Posterior vena cava (tissue), 2 donors: ENCODE measurements around the gene TRABD. TPM values are rescaled to one million over a fixed set of nuclear protein-coding genes. Genes with fewer than 3 reads are reported as not detected.

ENCODE experiments used
- DNase-seq: peaks from one replicate; pipeline ENCODE4 v3.0.0-alpha.2; 2020; ENCODE audit warnings: low spot score
- intact Hi-C, 2 donors: fragments of 100-400 bp; cut with DNase I; formaldehyde crosslinking; loops; one replicate each; pipeline versions ENCODE4 v1.14.1 to v1.14.2; 2022 to 2023
- total RNA-seq, 2 donors: library from RNA; stranded (reverse); fragmentation: NEBNext Ultra II Directional; extraction: Animal tissue kit (Norgen Biotek cat#: 25700); gene quantifications; one replicate each; pipeline ENCODE4 v1.2.1, GENCODE V29; 2021
- donor health status: DM: yes; HTN: yes; CAD: no.
- donor health status: DM: yes; HTN: yes; CAD: no.

TRABD gene
- total RNA-seq, 2 donors from 2014 or later = 18.3 to 20.5 TPM

DNA sequence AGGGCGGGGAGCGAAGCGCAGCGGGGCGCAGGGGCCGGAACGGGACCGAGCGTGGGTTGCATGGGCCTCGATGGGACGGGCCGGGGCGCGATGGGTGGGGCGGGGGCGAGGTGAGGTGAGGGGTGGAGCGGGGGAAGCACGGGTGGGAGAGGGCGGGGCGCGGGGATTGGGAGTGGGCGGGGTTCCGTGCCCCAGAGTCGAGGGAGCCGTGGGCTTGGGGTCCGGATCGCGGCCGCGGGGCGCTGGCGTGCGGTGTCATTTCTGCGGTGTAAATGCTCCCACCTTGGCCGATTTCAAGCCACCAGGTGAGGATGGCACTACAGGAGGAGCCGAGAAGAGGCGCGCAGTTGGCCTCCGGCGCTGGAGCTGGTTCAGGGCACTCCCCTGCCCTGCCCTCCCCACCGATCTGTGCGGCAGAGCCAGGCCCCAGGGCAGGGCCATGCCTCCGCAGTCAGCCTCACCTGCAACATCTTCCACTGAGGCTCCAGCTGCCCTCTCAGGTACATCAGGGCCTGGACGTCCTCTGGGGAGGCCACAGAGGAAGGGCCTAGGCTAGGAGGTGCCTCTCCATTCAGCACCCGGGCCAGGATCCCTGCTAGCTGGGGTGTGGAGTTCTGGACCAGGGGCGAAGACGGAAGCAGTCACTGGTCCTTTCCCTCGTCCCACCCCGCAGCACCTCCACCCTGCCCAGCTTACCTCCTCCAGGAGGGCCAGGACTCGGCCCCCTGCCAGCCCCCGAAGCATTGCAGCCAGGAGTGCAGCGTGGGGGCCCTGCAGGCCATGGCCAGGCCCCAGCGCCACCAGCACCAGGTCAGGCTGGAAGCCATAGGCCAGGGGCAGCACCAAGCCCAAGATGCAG is 59.7 kb downstream of the TRABD start:
- intact Hi-C loops = loop anchor here in 1 of 2 donors (10.0 kb wide), 1 partner anchor 229 kb away; the partner anchor contains the start of gene SBF1
- no peak for DNase-seq

DNA sequence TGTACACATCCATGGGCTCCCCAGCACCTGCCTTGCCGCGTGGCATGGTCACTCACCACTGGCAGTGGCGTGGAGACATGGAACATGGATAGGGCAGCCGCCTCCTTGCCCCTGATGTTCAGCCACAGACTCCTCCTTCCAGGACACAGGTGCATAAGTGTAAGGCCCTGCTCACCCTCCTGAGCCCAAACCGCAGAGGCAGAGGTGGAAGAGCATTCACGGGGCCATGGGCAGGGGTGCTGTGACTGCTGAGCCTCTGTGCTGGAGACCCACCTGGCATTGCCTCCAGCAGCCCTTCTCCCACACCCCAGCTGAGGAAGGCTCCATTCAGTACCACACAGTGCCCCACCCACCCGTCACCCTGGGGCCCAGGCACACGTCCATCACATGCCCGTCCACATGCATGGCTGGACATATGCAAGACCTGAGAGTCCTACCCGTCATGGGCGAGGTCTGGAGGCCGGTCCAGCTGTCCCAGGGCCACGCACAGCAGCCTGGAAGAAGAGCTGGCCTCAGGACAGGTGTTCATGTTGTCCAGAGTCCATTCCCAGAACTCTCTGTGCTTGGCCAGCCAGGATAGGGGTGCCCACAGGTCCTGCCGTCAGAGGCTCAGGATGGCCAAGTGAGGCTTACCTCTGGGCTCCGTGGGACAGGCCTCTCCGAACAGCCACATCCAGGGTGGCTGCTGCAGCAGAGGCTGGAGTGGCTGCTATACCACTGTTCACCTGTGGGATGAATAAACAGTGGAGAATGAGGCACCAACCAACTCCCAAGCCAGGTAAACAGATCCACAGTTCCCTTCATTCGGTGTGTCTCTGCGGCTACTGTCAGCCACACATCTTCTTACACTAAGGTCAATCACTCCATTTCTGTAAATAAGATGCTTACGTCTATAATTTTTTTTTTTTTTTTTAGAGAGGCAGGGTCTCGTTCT is 60.8 kb downstream of the TRABD start:
- intact Hi-C loops = loop anchor here in 1 of 2 donors (10.0 kb wide), 1 partner anchor 228 kb away; the partner anchor contains the start of gene SBF1
- no peak for DNase-seq

DNA sequence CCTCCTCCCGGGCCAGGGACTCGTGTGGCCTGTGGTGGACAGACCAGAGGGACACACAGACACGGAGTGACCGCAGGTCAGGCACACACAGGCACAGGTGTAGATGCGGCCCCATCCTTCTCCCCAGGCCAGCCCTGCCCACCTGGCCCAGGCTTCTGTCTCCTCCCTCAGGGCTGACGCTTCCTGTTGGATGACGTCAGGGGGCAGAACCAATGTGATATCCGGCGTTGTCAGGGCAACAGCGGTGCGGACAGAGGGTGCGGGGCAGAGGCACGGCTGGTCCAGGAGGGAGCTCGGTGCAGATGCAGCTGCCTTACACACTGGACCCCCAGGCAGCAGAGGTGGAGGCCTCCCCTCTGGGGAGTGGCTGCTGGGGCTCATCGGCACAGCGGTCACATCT is 62.0 kb downstream of the TRABD start:
- DNase-seq = no peak
- intact Hi-C loops = loop anchor here in 1 of 2 donors (10.0 kb wide), 1 partner anchor 227 kb away; the partner anchor contains the start of gene SBF1

DNA sequence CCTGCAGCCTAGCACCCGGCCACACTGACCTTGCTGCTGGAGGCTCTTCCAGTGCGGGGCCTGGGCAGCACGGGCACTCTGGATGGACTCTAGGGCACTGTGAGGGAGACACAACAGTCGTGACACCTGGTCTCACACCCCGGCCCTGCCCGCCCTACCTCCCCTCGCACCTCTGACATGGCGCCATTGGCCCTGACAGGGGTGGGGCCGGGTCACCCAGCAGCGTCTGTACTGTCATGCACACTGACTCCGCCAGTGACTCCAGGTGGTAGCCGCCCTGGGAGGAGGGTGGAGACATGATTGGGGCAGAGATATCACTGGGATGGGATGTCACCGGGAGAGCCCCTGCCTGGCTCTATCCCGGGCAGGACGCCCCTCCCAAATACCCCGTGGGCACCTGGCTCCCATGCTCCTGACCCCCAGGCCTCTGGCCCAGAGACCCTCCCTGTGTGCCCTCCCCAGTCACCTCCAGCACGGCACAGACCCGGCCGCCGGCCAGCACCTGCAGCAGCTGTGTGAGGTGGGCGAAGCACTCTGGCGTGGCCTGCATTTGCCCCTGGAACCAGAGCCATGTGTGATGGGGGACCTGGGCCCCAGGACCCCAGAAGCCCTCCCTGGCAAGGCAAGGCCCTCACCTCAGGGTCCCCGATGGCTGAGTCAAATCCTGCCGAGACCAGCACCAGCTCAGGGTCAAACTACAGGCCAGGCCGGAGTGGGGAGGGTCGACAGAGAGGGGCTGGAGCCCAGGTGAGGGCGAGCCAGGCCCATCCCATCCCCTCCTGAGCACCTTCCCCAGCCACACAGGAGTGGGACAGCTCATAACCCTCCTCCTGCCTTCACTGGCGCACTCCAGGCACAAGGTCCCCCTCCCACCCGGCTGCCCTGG is 62.7 kb downstream of the TRABD start:
- intact Hi-C loops = loop anchor here in 1 of 2 donors (10.0 kb wide), 1 partner anchor 226 kb away; the partner anchor contains the start of gene SBF1
- DNase-seq = no peak

Other genes starting within 250 kb of the TRABD start
- gene PIM3, start 225.1 kb upstream of the TRABD start, total RNA-seq = 10 to 100 TPM; 29.9 to 37.2 TPM
- not detected for gene IL17REL, start 173.1 kb upstream of the TRABD start, total RNA-seq
- gene TTLL8, start 127.6 kb upstream of the TRABD start, total RNA-seq = not detected
- gene MLC1, start 100.5 kb upstream of the TRABD start, total RNA-seq = under 1 TPM; 0.19 to 0.28 TPM
- gene MOV10L1, start 95.9 kb upstream of the TRABD start, total RNA-seq = under 1 TPM; 0.43 to 0.56 TPM
- gene PANX2, start 15.2 kb upstream of the TRABD start, total RNA-seq = under 1 TPM; 0.19 to 0.23 TPM
- gene SELENOO, start 15.1 kb downstream of the TRABD start, total RNA-seq = 10 to 100 TPM; 10.8 to 11.9 TPM
- 10 to 100 TPM; 20.6 to 23.4 TPM for gene TUBGCP6, start 59.1 kb downstream of the TRABD start, total RNA-seq
- gene HDAC10, start 65.4 kb downstream of the TRABD start, total RNA-seq = 10 to 100 TPM; 14.1 to 23.6 TPM
- gene MAPK12, start 75.8 kb downstream of the TRABD start, total RNA-seq = 10 to 100 TPM; 10.4 to 13.2 TPM
- 10 to 100 TPM; 11.5 to 11.6 TPM for gene MAPK11, start 84.5 kb downstream of the TRABD start, total RNA-seq
- 100 to 1,000 TPM; 108 to 125 TPM for gene PLXNB2, start 121.7 kb downstream of the TRABD start, total RNA-seq
- 1 to 10 TPM; 2.1 to 2.5 TPM for gene DENND6B, start 141.1 kb downstream of the TRABD start, total RNA-seq
- 10 to 100 TPM; 35.3 to 36.0 TPM for gene PPP6R2, start 157.4 kb downstream of the TRABD start, total RNA-seq